CD14-positive monocyte (primary cell): ENCODE measurements around the gene HPGD. TPM values are rescaled to one million over a fixed set of nuclear protein-coding genes. Genes with fewer than 3 reads are reported as not detected.
"Not testable (repeated sequence)": the region's sequence is repeated elsewhere in the genome, so short reads cannot be mapped to it uniquely, and the experiment has no call there.

Experiments
- DNase-seq, 3 donors: peaks; one replicate each; pipeline ENCODE4 v3.0.0-alpha.2; 2011 to 2022
- H2AFZ ChIP-seq: 2 replicates; pipeline ENCODE4 v1.6.0; 2012; ENCODE audit warnings: mild to moderate bottlenecking, low read depth, low read length, inconsistent platforms; ENCODE audit not compliant: insufficient read depth, poor library complexity, severe bottlenecking
- H3K27ac ChIP-seq, 2 donors: 1 replicate in 1 of 2; 2 replicates in 1 of 2; pipeline ENCODE4 v1.5.1; 2012 to 2013; ENCODE audit warnings: low read length in 2 of 2, control low read depth in 1 of 2, inconsistent platforms in 1 of 2, low read depth in 1 of 2, mild to moderate bottlenecking in 1 of 2
- H3K27me3 ChIP-seq, 2 donors: one replicate each; pipeline versions ENCODE4 v1.6.0 to v1.6.1; 2011 to 2013; ENCODE audit warnings: low read length in 2 of 2; ENCODE audit not compliant: control insufficient read depth in 2 of 2, insufficient read depth in 2 of 2
- H3K36me3 ChIP-seq, 2 donors: replicated peaks in 1 of 2; 1 replicate in 1 of 2; 2 replicates in 1 of 2; pipeline versions ENCODE4 v1.5.1 to v1.6.1; 2012 to 2013; ENCODE audit warnings: low read length in 2 of 2, control low read depth in 1 of 2, inconsistent platforms in 1 of 2, mild to moderate bottlenecking in 1 of 2; ENCODE audit not compliant: insufficient read depth in 2 of 2, control insufficient read depth in 1 of 2
- H3K4me1 ChIP-seq, 2 donors: 1 replicate in 1 of 2; 2 replicates in 1 of 2; pipeline versions ENCODE4 v1.5.1 to v1.6.1; 2012 to 2013; ENCODE audit warnings: low read length in 2 of 2, control low read depth in 1 of 2, inconsistent platforms in 1 of 2, mild to moderate bottlenecking in 1 of 2, moderate library complexity in 1 of 2; ENCODE audit not compliant: insufficient read depth in 2 of 2, control insufficient read depth in 1 of 2
- H3K4me2 ChIP-seq: replicated peaks from 2 replicates; pipeline ENCODE3; 2012; ENCODE audit warnings: low read length, moderate library complexity, mild to moderate bottlenecking; ENCODE audit not compliant: poor library complexity, severe bottlenecking; ENCODE audit errors: extremely low read depth
- H3K4me3 ChIP-seq, 3 experiments: fragments of 200-600 bp in 1 of 3; sonication (generic) in 1 of 3; replicated peaks in 1 of 3; 1 replicate in 2 of 3; 2 replicates in 1 of 3; pipeline ENCODE4 v1.5.1; 2011 to 2013; ENCODE audit warnings: low read length in 3 of 3, mild to moderate bottlenecking in 3 of 3, control low read depth in 2 of 3, low read depth in 2 of 3, inconsistent platforms in 1 of 3, moderate library complexity in 1 of 3
- H3K79me2 ChIP-seq: 2 replicates; pipeline ENCODE4 v1.6.0; 2012; ENCODE audit warnings: mild to moderate bottlenecking, control low read depth, inconsistent platforms, low read length, moderate library complexity; ENCODE audit not compliant: insufficient read depth
- H3K9ac ChIP-seq: 2 replicates; pipeline ENCODE4 v1.6.0; 2017; ENCODE audit warnings: low read length, mild to moderate bottlenecking; ENCODE audit not compliant: insufficient read depth, poor library complexity, severe bottlenecking
- H3K9me3 ChIP-seq, 2 donors: replicated peaks in 1 of 2; 1 replicate in 1 of 2; 2 replicates in 1 of 2; pipeline versions ENCODE4 v1.5.1 to v1.6.1; 2012 to 2013; ENCODE audit warnings: low read length in 2 of 2, control low read depth in 1 of 2; ENCODE audit not compliant: control insufficient read depth in 1 of 2, insufficient read depth in 1 of 2
- H4K20me1 ChIP-seq: 2 replicates; pipeline ENCODE4 v1.6.0; 2012; ENCODE audit warnings: mild to moderate bottlenecking, low read length, control low read depth, moderate library complexity; ENCODE audit not compliant: insufficient read depth
- H3K27ac Mint-ChIP-seq, 7 donors: one replicate each; pipeline ENCODE4 v1.8.0; 2020; ENCODE audit warnings: mild to moderate bottlenecking in 7 of 7, mixed read lengths in 7 of 7, moderate library complexity in 6 of 7, inconsistent platforms in 2 of 7
- H3K27me3 Mint-ChIP-seq, 3 donors: one replicate each; pipeline ENCODE4 v1.8.0; 2021 to 2022; ENCODE audit warnings: low read depth in 3 of 3, mild to moderate bottlenecking in 3 of 3, mixed read lengths in 3 of 3, moderate library complexity in 3 of 3, inconsistent platforms in 1 of 3
- H3K36me3 Mint-ChIP-seq, 2 donors: one replicate each; pipeline ENCODE4 v1.8.0; 2020; ENCODE audit warnings: mixed read lengths in 2 of 2, inconsistent platforms in 1 of 2, mild to moderate bottlenecking in 1 of 2
- H3K4me1 Mint-ChIP-seq: one replicate; pipeline ENCODE4 v1.8.0; 2020; ENCODE audit warnings: mild to moderate bottlenecking, mixed read lengths
- H3K4me3 Mint-ChIP-seq, 2 donors: one replicate each; pipeline ENCODE4 v1.8.0; 2020; ENCODE audit warnings: mild to moderate bottlenecking in 2 of 2, mixed read lengths in 2 of 2, moderate library complexity in 1 of 2
- H3K9me3 Mint-ChIP-seq, 7 donors: one replicate each; pipeline ENCODE4 v1.8.0; 2020 to 2022; ENCODE audit warnings: mixed read lengths in 7 of 7, mild to moderate bottlenecking in 6 of 7, moderate library complexity in 6 of 7, inconsistent platforms in 2 of 7
- CTCF ChIP-seq: fragments of 200-600 bp; IDR thresholded peaks from one replicate; pipeline ENCODE4 v1.8.0; 2022; ENCODE audit warnings: antibody characterized with exemption, mild to moderate bottlenecking
- WGBS: methylation state at CpG from one replicate; pipeline ENCODE4 v1.1.5; 2013; ENCODE audit warnings: missing lambda C conversion rate; ENCODE audit not compliant: insufficient coverage; 5-methylcytosine and 5-hydroxymethylcytosine counted together
- intact Hi-C, 2 donors: fragments of 100-400 bp; cut with micrococcal nuclease; formaldehyde crosslinking; loops; one replicate each; pipeline versions ENCODE4 v1.15.0 to v1.15.1; 2023
- polyA plus RNA-seq, 3 donors: library from polyadenylated mRNA; depleted of rRNA in 1 of 3; unstranded in 2 of 3; stranded (reverse) in 1 of 3; fragments of 300-500 nt in 2 of 3; fragments of >200 nt in 1 of 3; fragmentation: Illumina TruSeq in 2 of 3; gene quantifications; 1 replicate in 2 of 3; 2 replicates in 1 of 3; pipeline ENCODE4 v1.2.3, GENCODE V29; 2012 to 2021

Gene HPGD
- polyA plus RNA-seq, 3 donors = 0.17 to 2.3 (median 1.3) TPM

- Mint-ChIP-seq H3K36me3 (no peaks in the 10 kb centered on the region), H3K4me3 (no peak overlapping the region), H3K4me1 (no peaks in the 10 kb centered on the region), H3K9me3 (peaks cover 0 to 4% (median 1%) of the 10 kb centered on the region in 7 donors), H3K27me3 (no peaks in the 10 kb centered on the region), H3K27ac (no peak overlapping the region)
- no peak overlapping the region for H3K9ac ChIP-seq
- no peaks in the 10 kb centered on the region for H4K20me1 ChIP-seq
- no peak for TF ChIP-seq CTCF
- H3K27ac ChIP-seq = no peak overlapping the region
- no peaks in the 10 kb centered on the region for H3K4me1 ChIP-seq
- intact Hi-C loops = no loop called here
- no peaks in the 10 kb centered on the region for H3K79me2 ChIP-seq
- no peaks in the 10 kb centered on the region for H3K27me3 ChIP-seq
- no peak overlapping the region for H3K4me2 ChIP-seq
- DNase-seq = no peak
- no peak overlapping the region for H3K4me3 ChIP-seq
- no peaks in the 10 kb centered on the region for H3K36me3 ChIP-seq
- H3K9me3 ChIP-seq = no peaks in the 10 kb centered on the region
- H2AFZ ChIP-seq = no peak overlapping the region
- 100% methylated on average over 2 of the region's 3 CpGs for WGBS
Observed at GRCh38 chr4:174490451-174490961, 31.8 kb downstream of the HPGD start.

GRCh38 chr4:174488368-174488767 is 33.9 kb downstream of the HPGD start:
- Mint-ChIP-seq H3K4me3 (peak overlapping the region in 1 of 2 donors; percentile 47), H3K27ac (peak overlapping the region in 1 of 7 donors; percentile 14)
- H4K20me1 ChIP-seq, DNase-seq, H3K27me3 Mint-ChIP-seq, H3K4me2 ChIP-seq, H3K79me2 ChIP-seq, H3K36me3 ChIP-seq, H3K27me3 ChIP-seq, H3K9me3 ChIP-seq, H3K4me1 ChIP-seq, H3K9ac ChIP-seq, H3K4me1 Mint-ChIP-seq, H3K9me3 Mint-ChIP-seq, H3K36me3 Mint-ChIP-seq, H3K27ac ChIP-seq, H3K4me3 ChIP-seq, H2AFZ ChIP-seq, intact Hi-C loops: not testable (repeated sequence)
- 95% methylated on average over 3 of the region's 10 CpGs for WGBS
